K562 (cell line): Measurements from ENCODE around the gene UNC93B1. TPM values are rescaled to one million over a fixed set of nuclear protein-coding genes. Genes with fewer than 3 reads are reported as not detected.

Experiments
- CBFA2T3 ChIP-seq: fragments of 450-650 bp; IDR thresholded peaks from 2 replicates; pipeline ENCODE4 v1.6.1; 2017
- CREM ChIP-seq: IDR thresholded peaks from 2 replicates; pipeline ENCODE4 v1.6.1; 2014; ENCODE audit warnings: antibody characterized with exemption, low read depth
- EHMT2 ChIP-seq: fragments of 450-650 bp; IDR thresholded peaks from 2 replicates; pipeline ENCODE4 v1.6.1; 2018; ENCODE audit warnings: antibody characterized with exemption
- ETV6 ChIP-seq, 3 experiments: fragments of 150-350 bp in 1 of 3; sonication (generic) in 1 of 3; formaldehyde crosslinking in 1 of 3; IDR thresholded peaks; 2 replicates each; pipeline versions ENCODE4 v1.6.1 to v1.8.0; 2014 to 2022; ENCODE audit warnings: borderline replicate concordance in 2 of 3, low read depth in 2 of 3, antibody characterized with exemption in 1 of 3, low read length in 1 of 3, mild to moderate bottlenecking in 1 of 3, missing genetic modification reagents in 1 of 3
- HDAC6 ChIP-seq: IDR thresholded peaks from 2 replicates; pipeline ENCODE4 v1.6.1; 2012; ENCODE audit warnings: low read depth, mild to moderate bottlenecking, control low read depth, inconsistent platforms, low read length, moderate library complexity
- HSF4 ChIP-seq: fragments of 250-450 bp; sonication (Bioruptor Pico); IDR thresholded peaks from 2 replicates; pipeline ENCODE4 v2.1.2; 2022; ENCODE audit warnings: mild to moderate bottlenecking, moderate library complexity, borderline replicate concordance
- ILF3 ChIP-seq: fragments of 450-650 bp; IDR thresholded peaks from 2 replicates; pipeline ENCODE4 v1.6.1; 2018; ENCODE audit warnings: antibody characterized with exemption, mild to moderate bottlenecking, moderate library complexity, borderline replicate concordance
- RB1 ChIP-seq: fragments of 450-650 bp; IDR thresholded peaks from 2 replicates; pipeline ENCODE4 v1.6.1; 2017; ENCODE audit warnings: low read depth, mild to moderate bottlenecking
- RCOR1 ChIP-seq, 2 experiments: IDR thresholded peaks; 2 replicates each; pipeline ENCODE4 v1.6.1; 2012; ENCODE audit warnings: low read depth in 2 of 2, low read length in 2 of 2, borderline replicate concordance in 1 of 2, improper control_type of control experiment in 1 of 2
- TAL1 ChIP-seq: fragments of 450-650 bp; IDR thresholded peaks from 2 replicates; pipeline ENCODE4 v1.6.1; 2016; ENCODE audit warnings: mild to moderate bottlenecking
- TEAD1 ChIP-seq, 2 experiments: fragments of 450-650 bp in 1 of 2; sonication (generic) in 1 of 2; formaldehyde crosslinking; IDR thresholded peaks; 2 replicates each; pipeline versions ENCODE4 v1.4.0 to v1.8.0; 2020 to 2022; ENCODE audit warnings: mild to moderate bottlenecking in 2 of 2, missing genetic modification reagents in 1 of 2
- ZKSCAN1 ChIP-seq: fragments of 150-350 bp; IDR thresholded peaks from 2 replicates; pipeline ENCODE4 v1.6.1; 2016; ENCODE audit warnings: low read depth, low read length
- ZNF140 ChIP-seq: fragments of 250-450 bp; sonication (Bioruptor Pico); IDR thresholded peaks from 2 replicates; pipeline ENCODE4 v1.8.0; 2021; ENCODE audit warnings: moderate library complexity, mild to moderate bottlenecking, inconsistent platforms
- ZNF274 ChIP-seq: IDR thresholded peaks from 2 replicates; pipeline ENCODE4 v1.6.1; 2011; ENCODE audit warnings: low read depth, mild to moderate bottlenecking, low read length, moderate library complexity, borderline replicate concordance
- ZNF41 ChIP-seq: fragments of 250-450 bp; sonication (Bioruptor Pico); conservative IDR thresholded peaks from 2 replicates; pipeline ENCODE4 v1.4.0; 2020; ENCODE audit warnings: mild to moderate bottlenecking
- polyA plus RNA-seq, 8 experiments: library from polyadenylated mRNA; depleted of rRNA in 4 of 8; stranded (reverse) in 5 of 8; unstranded in 3 of 8; fragments of >200 nt; fragmentation: Nextera tagmentation in 2 of 8; fragmentation: Illumina TruSeq in 1 of 8; extraction: Ambion mirVana in 2 of 8; extraction: Trizol in 1 of 8; gene quantifications; 2 replicates each; pipeline versions ENCODE4 v1.2.1 to v1.2.3, GENCODE V29; 2011 to 2014; ENCODE audit warnings: inconsistent platforms in 1 of 8, missing spikeins in 1 of 8
- total RNA-seq, 7 experiments: library from RNA; depleted of rRNA in 6 of 7; stranded (reverse); fragments of >200 nt in 6 of 7; fragmentation: Illumina TruSeq in 2 of 7; extraction: Trizol in 2 of 7; gene quantifications; 2 replicates each; pipeline versions ENCODE4 v1.2.1 to v1.2.3, GENCODE V29; 2011 to 2021; ENCODE audit warnings: low replicate concordance in 1 of 7
- TF ChIP-seq, protein P1 (sequence below): fragments of 250-450 bp; sonication (Bioruptor Pico); IDR thresholded peaks from 2 replicates; pipeline ENCODE4 v1.5.0; 2021; ENCODE audit warnings: mild to moderate bottlenecking, moderate library complexity
- TF ChIP-seq, protein P2 (sequence below): sonication (generic); formaldehyde crosslinking; IDR thresholded peaks from 2 replicates; pipeline ENCODE4 v1.4.0; 2020; ENCODE audit warnings: mild to moderate bottlenecking, missing genetic modification reagents
- TF ChIP-seq, protein P3 (sequence below): fragments of 450-650 bp; IDR thresholded peaks from 2 replicates; pipeline ENCODE4 v1.6.1; 2016; ENCODE audit warnings: borderline replicate concordance
- TF ChIP-seq, protein P4 (sequence below), 2 experiments: fragments of 250-450 bp in 1 of 2; fragments of 450-650 bp in 1 of 2; sonication (Bioruptor Pico) in 1 of 2; IDR thresholded peaks; 2 replicates each; pipeline versions ENCODE4 v1.6.1 to v1.8.0; 2016 to 2021; ENCODE audit warnings: mild to moderate bottlenecking in 2 of 2, moderate library complexity in 2 of 2, missing compliant biosample characterization in 1 of 2, missing genetic modification characterization in 1 of 2

UNC93B1 gene
- total and polyA plus RNA-seq, 9 of the 15 experiments (the other 6 are each of a cell fraction or from before 2014, with no cell fraction given): 0.10 to 13.6 (median 6.5) TPM

DNA sequence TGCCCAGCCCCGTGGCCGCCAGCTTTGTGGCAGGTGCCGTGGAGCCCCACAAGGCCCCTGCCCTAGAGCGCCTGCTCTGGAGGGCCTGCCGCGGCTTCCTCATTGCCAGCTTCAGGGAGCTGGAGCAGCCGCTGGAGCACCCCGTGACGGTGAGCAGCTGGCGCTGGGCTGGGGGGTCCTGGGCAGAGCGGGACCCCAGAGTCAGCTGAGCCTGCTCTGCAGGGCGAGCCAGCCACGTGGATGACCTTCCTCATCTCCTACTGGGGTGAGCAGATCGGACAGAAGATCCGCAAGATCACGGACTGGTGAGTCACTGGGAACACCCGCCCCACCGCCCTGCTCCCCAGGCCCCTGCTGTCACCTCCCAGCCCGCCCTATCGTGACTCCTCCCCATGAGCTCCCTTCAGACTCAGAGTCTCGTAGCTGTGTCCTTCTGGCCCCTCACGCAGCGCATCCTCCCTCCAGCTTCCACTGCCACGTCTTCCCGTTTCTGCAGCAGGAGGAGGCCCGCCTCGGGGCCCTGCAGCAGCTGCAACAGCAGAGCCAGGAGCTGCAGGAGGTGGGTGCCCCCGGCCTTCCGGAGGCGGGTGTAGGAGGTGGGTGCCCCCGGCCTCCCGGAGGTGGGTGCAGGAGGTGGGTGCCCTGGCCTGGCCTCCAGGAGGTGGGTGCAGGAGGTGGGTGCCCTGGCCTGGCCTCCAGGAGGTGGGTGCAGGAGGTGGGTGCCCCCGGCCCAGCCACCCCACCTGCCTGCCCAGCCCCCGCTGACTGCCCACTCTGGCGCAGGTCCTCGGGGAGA is 39.6 kb upstream of the UNC93B1 start (continued):
- TF ChIP-seq ZKSCAN1: no peak
- TF ChIP-seq RCOR1 (IDR thresholded peaks at IDR 0.05; ENCODE audit: borderline replicate concordance in 1 of 2, low read depth in 2 of 2, low read length in 2 of 2): peak in 1 of 2 experiments; percentile 31; a peak in 1 of 4 replicates
- TF ChIP-seq, protein P1, sequence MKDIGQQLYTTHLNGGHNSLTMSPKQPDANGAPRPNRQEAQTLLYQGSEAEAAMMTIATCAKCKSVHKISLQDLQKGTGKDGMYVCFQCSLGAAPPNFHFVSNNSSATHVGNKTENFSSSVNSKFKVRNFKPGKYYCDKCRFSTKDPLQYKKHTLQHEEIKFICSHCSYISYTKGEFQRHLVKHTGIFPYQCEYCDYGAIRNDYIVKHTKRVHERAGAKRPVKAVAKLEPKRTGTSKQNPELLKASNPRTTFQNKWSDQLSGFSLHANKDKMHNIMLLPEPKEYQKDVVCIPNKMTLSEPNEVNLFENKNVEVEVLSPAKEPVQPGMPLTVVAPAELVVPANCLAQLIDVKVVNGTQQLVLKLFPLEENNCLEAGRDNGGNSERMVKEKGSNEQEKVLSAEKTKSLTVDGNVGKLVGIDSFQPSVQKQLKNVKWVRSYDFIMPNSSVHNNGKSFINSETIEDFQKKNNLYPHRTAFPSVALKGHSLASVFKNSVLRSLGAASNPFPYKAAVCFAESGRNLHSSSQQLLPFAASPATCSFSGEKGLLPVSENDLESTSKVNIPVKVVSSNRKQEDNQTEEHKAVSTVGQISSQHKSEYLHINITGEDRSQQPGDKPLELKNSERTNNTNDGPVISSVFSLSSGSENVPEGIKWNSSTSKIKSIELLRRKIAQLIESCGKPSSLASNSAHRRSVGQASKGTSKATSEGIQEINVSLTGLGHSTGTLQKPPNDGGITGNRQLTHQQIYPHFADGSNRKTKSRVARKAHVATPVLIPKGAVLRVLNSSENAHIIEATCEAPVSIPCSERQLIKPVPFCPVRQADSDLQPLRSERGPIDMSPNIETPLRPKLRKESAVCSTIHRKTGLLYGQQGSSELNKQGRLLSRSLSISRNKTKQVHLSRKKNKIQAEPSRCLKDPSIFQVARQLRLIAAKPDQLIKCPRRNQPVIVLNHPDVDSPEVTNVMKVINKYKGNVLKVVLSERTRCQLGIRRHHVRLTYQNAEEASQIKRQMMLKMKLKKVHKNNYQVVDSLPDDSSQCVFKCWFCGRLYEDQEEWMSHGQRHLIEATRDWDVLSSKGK (CRISPR knock-in tag): no peak
- TF ChIP-seq EHMT2: no peak
- TF ChIP-seq, protein P2, sequence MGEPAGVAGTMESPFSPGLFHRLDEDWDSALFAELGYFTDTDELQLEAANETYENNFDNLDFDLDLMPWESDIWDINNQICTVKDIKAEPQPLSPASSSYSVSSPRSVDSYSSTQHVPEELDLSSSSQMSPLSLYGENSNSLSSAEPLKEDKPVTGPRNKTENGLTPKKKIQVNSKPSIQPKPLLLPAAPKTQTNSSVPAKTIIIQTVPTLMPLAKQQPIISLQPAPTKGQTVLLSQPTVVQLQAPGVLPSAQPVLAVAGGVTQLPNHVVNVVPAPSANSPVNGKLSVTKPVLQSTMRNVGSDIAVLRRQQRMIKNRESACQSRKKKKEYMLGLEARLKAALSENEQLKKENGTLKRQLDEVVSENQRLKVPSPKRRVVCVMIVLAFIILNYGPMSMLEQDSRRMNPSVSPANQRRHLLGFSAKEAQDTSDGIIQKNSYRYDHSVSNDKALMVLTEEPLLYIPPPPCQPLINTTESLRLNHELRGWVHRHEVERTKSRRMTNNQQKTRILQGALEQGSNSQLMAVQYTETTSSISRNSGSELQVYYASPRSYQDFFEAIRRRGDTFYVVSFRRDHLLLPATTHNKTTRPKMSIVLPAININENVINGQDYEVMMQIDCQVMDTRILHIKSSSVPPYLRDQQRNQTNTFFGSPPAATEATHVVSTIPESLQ: no peak
- TF ChIP-seq, protein P3, sequence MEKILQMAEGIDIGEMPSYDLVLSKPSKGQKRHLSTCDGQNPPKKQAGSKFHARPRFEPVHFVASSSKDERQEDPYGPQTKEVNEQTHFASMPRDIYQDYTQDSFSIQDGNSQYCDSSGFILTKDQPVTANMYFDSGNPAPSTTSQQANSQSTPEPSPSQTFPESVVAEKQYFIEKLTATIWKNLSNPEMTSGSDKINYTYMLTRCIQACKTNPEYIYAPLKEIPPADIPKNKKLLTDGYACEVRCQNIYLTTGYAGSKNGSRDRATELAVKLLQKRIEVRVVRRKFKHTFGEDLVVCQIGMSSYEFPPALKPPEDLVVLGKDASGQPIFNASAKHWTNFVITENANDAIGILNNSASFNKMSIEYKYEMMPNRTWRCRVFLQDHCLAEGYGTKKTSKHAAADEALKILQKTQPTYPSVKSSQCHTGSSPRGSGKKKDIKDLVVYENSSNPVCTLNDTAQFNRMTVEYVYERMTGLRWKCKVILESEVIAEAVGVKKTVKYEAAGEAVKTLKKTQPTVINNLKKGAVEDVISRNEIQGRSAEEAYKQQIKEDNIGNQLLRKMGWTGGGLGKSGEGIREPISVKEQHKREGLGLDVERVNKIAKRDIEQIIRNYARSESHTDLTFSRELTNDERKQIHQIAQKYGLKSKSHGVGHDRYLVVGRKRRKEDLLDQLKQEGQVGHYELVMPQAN: peak; percentile 83
- TF ChIP-seq, protein P4, sequence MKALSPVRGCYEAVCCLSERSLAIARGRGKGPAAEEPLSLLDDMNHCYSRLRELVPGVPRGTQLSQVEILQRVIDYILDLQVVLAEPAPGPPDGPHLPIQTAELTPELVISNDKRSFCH (CRISPR knock-in tag; IDR thresholded peaks at IDR 0.05): no peak
- TF ChIP-seq, protein P4 (tag; IDR thresholded peaks at IDR 0.05): peak; percentile 69; the same call in 1 of the 2 replicates
- no peak for TF ChIP-seq CBFA2T3
- TF ChIP-seq ILF3: no peak
- no peak for TF ChIP-seq TAL1
- TF ChIP-seq HDAC6: no peak
- TF ChIP-seq CREM: peak; percentile 59
- TF ChIP-seq ZNF41 (CRISPR knock-in tag): no peak
- peak; percentile 57; the same call in 1 of the 2 replicates for TF ChIP-seq RB1
- TF ChIP-seq ZNF140: no peak
- no peak for TF ChIP-seq ETV6 (IDR thresholded peaks at IDR 0.05; ENCODE audit: borderline replicate concordance in 1 of 2, low read depth in 2 of 2, low read length in 1 of 2)
- TF ChIP-seq ETV6 (CRISPR knock-in tag; IDR thresholded peaks at IDR 0.05; ENCODE audit: borderline replicate concordance): no peak
- TF ChIP-seq HSF4 (CRISPR knock-in tag): no peak
- TF ChIP-seq ZNF274: no peak
- no peak for TF ChIP-seq TEAD1 (CRISPR knock-in tag; IDR thresholded peaks at IDR 0.05)
